OCI-LY1 (cell line): ENCODE results near the gene NCS1.

ENCODE experiments used
- H2AFZ ChIP-seq: fragments of 200-600 bp; sonication (generic), shearing (Covaris generic); 2 replicates; pipeline ENCODE4 v1.6.0; 2014; ENCODE audit warnings: antibody characterized with exemption, mild to moderate bottlenecking, low read length
- H3F3A ChIP-seq: fragments of 200-600 bp; sonication (generic), shearing (Covaris generic); 2 replicates; pipeline ENCODE4 v1.6.0; 2014; ENCODE audit warnings: mild to moderate bottlenecking, antibody characterized with exemption, low read length, moderate library complexity; ENCODE audit not compliant: insufficient read depth
- H3K27ac ChIP-seq: fragments of 200-600 bp; sonication (generic); 2 replicates; pipeline ENCODE4 v1.5.1; 2014; ENCODE audit warnings: low read length, mixed run types, mild to moderate bottlenecking, low read depth; ENCODE audit not compliant: poor library complexity, severe bottlenecking
- H3K27me3 ChIP-seq: fragments of 200-600 bp; sonication (generic); 2 replicates; pipeline ENCODE4 v1.6.0; 2014; ENCODE audit warnings: antibody characterized with exemption, mild to moderate bottlenecking, low read length, moderate library complexity; ENCODE audit not compliant: insufficient read depth
- H3K36me3 ChIP-seq: fragments of 200-600 bp; sonication (generic); 2 replicates; pipeline ENCODE4 v1.6.1; 2014; ENCODE audit warnings: mild to moderate bottlenecking, antibody characterized with exemption, low read length, moderate library complexity, mixed read lengths; ENCODE audit not compliant: insufficient read depth
- H3K4me1 ChIP-seq: fragments of 200-600 bp; sonication (generic); 2 replicates; pipeline ENCODE4 v1.5.1; 2014; ENCODE audit warnings: mild to moderate bottlenecking, low read length, moderate library complexity; ENCODE audit not compliant: insufficient read depth, severe bottlenecking
- H3K4me2 ChIP-seq: fragments of 200-600 bp; sonication (generic), shearing (Covaris generic); 2 replicates; pipeline ENCODE4 v1.6.1; 2014; ENCODE audit warnings: low read length
- H3K4me3 ChIP-seq: fragments of 200-600 bp; sonication (generic); 2 replicates; pipeline ENCODE4 v1.5.1; 2014; ENCODE audit warnings: low read length, low read depth, mild to moderate bottlenecking, mixed read lengths; ENCODE audit not compliant: poor library complexity, severe bottlenecking
- H3K79me2 ChIP-seq: fragments of 200-600 bp; shearing (Covaris generic); 2 replicates; pipeline ENCODE4 v1.6.1; 2016; ENCODE audit warnings: mixed run types, low read length, mixed read lengths; ENCODE audit not compliant: insufficient read depth
- H3K9ac ChIP-seq: fragments of 200-600 bp; sonication (generic), shearing (Covaris generic); 2 replicates; pipeline ENCODE4 v1.6.1; 2014; ENCODE audit warnings: mild to moderate bottlenecking, low read length, mixed read lengths
- H3K9me2 ChIP-seq: fragments of 200-600 bp; sonication (generic), shearing (Covaris generic); 2 replicates; pipeline ENCODE4 v1.6.1; 2014; ENCODE audit warnings: low read depth, mild to moderate bottlenecking, low read length, mixed read lengths
- H3K9me3 ChIP-seq: fragments of 200-600 bp; shearing (Covaris generic); 2 replicates; pipeline ENCODE4 v1.6.1; 2014; ENCODE audit warnings: low read length, mixed read lengths
- H4K20me1 ChIP-seq: fragments of 200-600 bp; sonication (generic), shearing (Covaris generic); 2 replicates; pipeline ENCODE4 v1.6.0; 2016; ENCODE audit warnings: mild to moderate bottlenecking, low read length; ENCODE audit not compliant: insufficient read depth
- CTCF ChIP-seq: fragments of 200-600 bp; sonication (generic), shearing (Covaris generic); IDR thresholded peaks from 2 replicates; pipeline ENCODE4 v1.5.1; 2017; ENCODE audit warnings: mild to moderate bottlenecking, antibody characterized with exemption, low read length, moderate library complexity, mixed read lengths
- EZH2 ChIP-seq: fragments of 200-600 bp; sonication (generic), shearing (Covaris generic); IDR thresholded peaks from 2 replicates; pipeline ENCODE4 v1.8.0; 2017; ENCODE audit warnings: borderline replicate concordance, mixed run types, mild to moderate bottlenecking, antibody characterized with exemption, low read length, moderate library complexity, mixed read lengths

Gene NCS1

GRCh38 chr9:130200038-130200849 lies 28.0 kb downstream of the NCS1 start:
- Histone ChIP-seq H3K9me2 (no peaks in the 10 kb centered on the region), H3K27me3 (peaks cover 15% of the 10 kb centered on the region), H3K79me2 (no peaks in the 10 kb centered on the region), H3K9ac (no peak overlapping the region), H3F3A (no peaks in the 10 kb centered on the region), H3K36me3 (no peaks in the 10 kb centered on the region), H3K9me3 (no peaks in the 10 kb centered on the region), H2AFZ (no peak overlapping the region), H3K4me1 (no peaks in the 10 kb centered on the region), H3K4me2 (no peak overlapping the region), H3K4me3 (no peak overlapping the region), H3K27ac (no peak overlapping the region), H4K20me1 (no peaks in the 10 kb centered on the region)
- TF ChIP-seq EZH2 (no peak), CTCF (no peak)

GRCh38 chr9:130201399-130201873 lies 29.2 kb downstream of the NCS1 start:
- Histone ChIP-seq H3K27ac (no peak overlapping the region), H4K20me1 (no peaks in the 10 kb centered on the region), H2AFZ (no peak overlapping the region), H3K79me2 (no peaks in the 10 kb centered on the region), H3K36me3 (no peaks in the 10 kb centered on the region), H3K4me1 (no peaks in the 10 kb centered on the region), H3K9me3 (no peaks in the 10 kb centered on the region), H3K9me2 (no peaks in the 10 kb centered on the region), H3K4me2 (no peak overlapping the region), H3K4me3 (no peak overlapping the region), H3K9ac (no peak overlapping the region), H3F3A (no peaks in the 10 kb centered on the region), H3K27me3 (peaks cover 15% of the 10 kb centered on the region)
- TF ChIP-seq CTCF = no peak
- no peak for TF ChIP-seq EZH2

DNA sequence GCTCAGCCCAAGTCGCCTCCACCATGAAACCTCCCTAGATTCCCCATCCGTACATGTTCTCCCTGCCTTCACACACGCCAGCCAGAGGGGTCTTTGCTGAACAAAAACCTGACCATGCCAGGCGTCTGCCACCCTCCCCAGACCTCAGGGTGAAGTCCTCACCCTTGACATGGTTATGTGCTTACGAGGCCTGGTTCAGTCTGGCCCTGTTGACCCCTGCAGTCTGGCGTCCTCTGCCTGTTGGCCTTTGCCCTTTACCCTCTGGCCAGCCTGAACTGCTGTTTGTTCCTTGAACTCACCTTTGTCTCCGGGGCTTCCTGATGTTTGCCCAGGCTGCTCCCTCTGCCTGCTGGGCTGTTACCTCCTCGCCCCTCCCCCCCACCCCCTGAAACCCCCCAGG lies 29.8 kb downstream of the NCS1 start:
- H3K79me2 ChIP-seq = no peaks in the 10 kb centered on the region
- no peak overlapping the region for H3K27ac ChIP-seq
- H3K36me3 ChIP-seq = no peaks in the 10 kb centered on the region
- no peaks in the 10 kb centered on the region for H3K4me1 ChIP-seq
- no peak overlapping the region for H3K4me3 ChIP-seq
- no peaks in the 10 kb centered on the region for H4K20me1 ChIP-seq
- H3F3A ChIP-seq = no peaks in the 10 kb centered on the region
- peaks cover 13% of the 10 kb centered on the region for H3K27me3 ChIP-seq
- TF ChIP-seq EZH2 (no peak), CTCF (no peak)
- H2AFZ ChIP-seq = no peak overlapping the region
- no peak overlapping the region for H3K9ac ChIP-seq
- H3K9me2 ChIP-seq = no peaks in the 10 kb centered on the region
- no peak overlapping the region for H3K4me2 ChIP-seq
- H3K9me3 ChIP-seq = no peaks in the 10 kb centered on the region
